ENCODE results near the gene ZNF282.
"Not testable (repeated sequence)": the region's sequence is repeated elsewhere in the genome, so short reads cannot be mapped to it uniquely, and the experiment has no call there.

The ZNF282 gene

GRCh38 chr7:149225106-149225505 lies 29.8 kb downstream of the ZNF282 start:
- no peak for DNase-seq (ENCODE audit: low read depth)

GRCh38 chr7:149225656-149226055 lies 30.3 kb downstream of the ZNF282 start:
- no peak for DNase-seq (ENCODE audit: low read depth)

- not testable (repeated sequence) for DNase-seq (ENCODE audit: low read depth)
Measured at GRCh38 chr7:149226366-149226765, 31.0 kb downstream of the ZNF282 start.

- DNase-seq (ENCODE audit: low read depth), result no peak
Measured at GRCh38 chr7:149226840-149227494, 31.6 kb downstream of the ZNF282 start.

- no peak for DNase-seq (ENCODE audit: low read depth)
Measured at GRCh38 chr7:149228831-149229471, 33.6 kb downstream of the ZNF282 start.

GRCh38 chr7:149229526-149229925 lies 34.2 kb downstream of the ZNF282 start:
- DNase-seq (ENCODE audit: low read depth), result no peak

GRCh38 chr7:149232362-149232761 lies 37.0 kb downstream of the ZNF282 start:
- DNase-seq (ENCODE audit: low read depth), result no peak

GRCh38 chr7:149233655-149234204 lies 38.4 kb downstream of the ZNF282 start:
- peak; percentile 59 for DNase-seq (ENCODE audit: low read depth)

- DNase-seq (ENCODE audit: low read depth), result no peak
Measured at GRCh38 chr7:149237502-149237901, 42.2 kb downstream of the ZNF282 start.

- DNase-seq (ENCODE audit: low read depth), result no peak
Measured at GRCh38 chr7:149238051-149238450, 42.7 kb downstream of the ZNF282 start.

- DNase-seq (ENCODE audit: low read depth), result peak; percentile 83
Measured at GRCh38 chr7:149239345-149240143, 44.2 kb downstream of the ZNF282 start, which contains the start of gene ZNF212. ZNF212 (plus strand) TSS chr7:149239651; CDS start chr7:149239779, 128 bp downstream.

- DNase-seq (ENCODE audit: low read depth), result no peak
Measured at GRCh38 chr7:149240637-149241036, 45.3 kb downstream of the ZNF282 start.

GRCh38 chr7:149241696-149242095 lies 46.4 kb downstream of the ZNF282 start:
- DNase-seq (ENCODE audit: low read depth), result no peak

GRCh38 chr7:149245244-149245643 lies 49.9 kb downstream of the ZNF282 start:
- no peak for DNase-seq (ENCODE audit: low read depth)

- no peak for DNase-seq (ENCODE audit: low read depth)
Measured at GRCh38 chr7:149245744-149246143, 50.4 kb downstream of the ZNF282 start.

- DNase-seq (ENCODE audit: low read depth), result no peak
Measured at GRCh38 chr7:149248777-149249176, 53.4 kb downstream of the ZNF282 start.

GRCh38 chr7:149250151-149250550 lies 54.8 kb downstream of the ZNF282 start:
- DNase-seq (ENCODE audit: low read depth), result not testable (repeated sequence)

- DNase-seq (ENCODE audit: low read depth), result not testable (repeated sequence)
Measured at GRCh38 chr7:149251518-149251917, 56.2 kb downstream of the ZNF282 start.

- DNase-seq (ENCODE audit: low read depth), result no peak
Measured at GRCh38 chr7:149252378-149252777, 57.0 kb downstream of the ZNF282 start.

- DNase-seq (ENCODE audit: low read depth), result no peak
Measured at GRCh38 chr7:149253665-149254064, 58.3 kb downstream of the ZNF282 start.

- DNase-seq (ENCODE audit: low read depth), result no peak
Measured at GRCh38 chr7:149254181-149254858, 59.0 kb downstream of the ZNF282 start.

GRCh38 chr7:149255174-149255573 lies 59.8 kb downstream of the ZNF282 start:
- no peak for DNase-seq (ENCODE audit: low read depth)
